NCI-H1105 treated with DMSO at 0.1 percent for 48 hours (cell line): ENCODE results near the gene DGKE.

Experiments used
- DNase-seq: peaks from one replicate; lab custom pipeline; 2025; lab: John Stamatoyannopoulos, UW

The DGKE gene

GRCh38 chr17:56815711-56816110, 18.2 kb upstream of the DGKE start:
- no peak for DNase-seq

GRCh38 chr17:56817066-56817465, 16.9 kb upstream of the DGKE start:
- DNase-seq, result no peak

GRCh38 chr17:56819030-56819429, 14.9 kb upstream of the DGKE start:
- no peak for DNase-seq

- peak; percentile 69 for DNase-seq
These were observed 14.4 kb upstream of the DGKE start for GRCh38 chr17:56819431-56820145.

- DNase-seq, result no peak
These were observed 13.7 kb upstream of the DGKE start for GRCh38 chr17:56820207-56820606.

GRCh38 chr17:56821847-56822534, 12.0 kb upstream of the DGKE start:
- DNase-seq, result no peak

GRCh38 chr17:56822725-56823124, 11.2 kb upstream of the DGKE start:
- DNase-seq, result no peak

GRCh38 chr17:56823848-56824247, 10.1 kb upstream of the DGKE start:
- no peak for DNase-seq

- DNase-seq, result no peak
These were observed 9.4 kb upstream of the DGKE start for GRCh38 chr17:56824503-56824902.

- DNase-seq, result no peak
These were observed 7.1 kb upstream of the DGKE start for GRCh38 chr17:56826611-56827414.

GRCh38 chr17:56830726-56831368, 3.1 kb upstream of the DGKE start:
- DNase-seq, result no peak

- DNase-seq, result no peak
These were observed 2.4 kb upstream of the DGKE start for GRCh38 chr17:56831369-56832095.

GRCh38 chr17:56832446-56832845, 1.5 kb upstream of the DGKE start:
- no peak for DNase-seq

GRCh38 chr17:56833057-56833808, 718 bp upstream of the DGKE start:
- DNase-seq, result peak; percentile 68

GRCh38 chr17:56834380-56835263, 671 bp downstream of the DGKE start:
- peak; percentile 46 for DNase-seq

GRCh38 chr17:56835264-56835585, 1.3 kb downstream of the DGKE start:
- no peak for DNase-seq

- DNase-seq, result no peak
These were observed 4.7 kb downstream of the DGKE start for GRCh38 chr17:56838687-56839086.

GRCh38 chr17:56842577-56842976, 8.6 kb downstream of the DGKE start:
- no peak for DNase-seq

- DNase-seq, result no peak
These were observed 12.0 kb downstream of the DGKE start for GRCh38 chr17:56845934-56846333.

- no peak for DNase-seq
These were observed 13.2 kb downstream of the DGKE start for GRCh38 chr17:56847106-56847505.
